NCI-H446 treated with DMSO at 0.1 percent for 48 hours (cell line): ENCODE results near the gene LAIR1.

Source experiments
- DNase-seq: peaks from one replicate; lab custom pipeline; 2025; lab: John Stamatoyannopoulos, UW

The LAIR1 gene

GRCh38 chr19:54317108-54317964 lies 47.4 kb downstream of the LAIR1 start:
- DNase-seq: no peak

GRCh38 chr19:54316746-54317107 lies 48.0 kb downstream of the LAIR1 start:
- no peak for DNase-seq

GRCh38 chr19:54315956-54316355 lies 48.8 kb downstream of the LAIR1 start:
- DNase-seq: no peak

- DNase-seq: no peak
Measured at GRCh38 chr19:54312436-54313377, 52.0 kb downstream of the LAIR1 start, which contains the start of gene LILRA5. Gene LILRA5 (minus strand): TSS chr19:54313166. CDS start chr19:54313019, 147 bp downstream.

GRCh38 chr19:54312011-54312410 lies 52.7 kb downstream of the LAIR1 start:
- DNase-seq: no peak

- DNase-seq: no peak
Measured at GRCh38 chr19:54311486-54311885, 53.2 kb downstream of the LAIR1 start.

- DNase-seq: no peak
Measured at GRCh38 chr19:54310543-54310942, 54.2 kb downstream of the LAIR1 start.

- no peak for DNase-seq
Measured at GRCh38 chr19:54309811-54310210, 54.9 kb downstream of the LAIR1 start.

GRCh38 chr19:54307389-54308020 lies 57.2 kb downstream of the LAIR1 start:
- no peak for DNase-seq

GRCh38 chr19:54305141-54305540 lies 59.6 kb downstream of the LAIR1 start:
- DNase-seq: no peak

- no peak for DNase-seq
Measured at GRCh38 chr19:54302257-54302656, 62.5 kb downstream of the LAIR1 start.
